Gastroesophageal sphincter (tissue), 3 donors: ENCODE measurements around the gene ZNF606.

Source experiments
- EP300 ChIP-seq: sonication (generic); formaldehyde crosslinking; IDR thresholded peaks from one replicate; pipeline ENCODE4 v1.6.1; 2017; ENCODE audit warnings: antibody characterized with exemption, mild to moderate bottlenecking
- POLR2A ChIP-seq, 2 donors: fragments of 450-650 bp; IDR thresholded peaks; one replicate each; pipeline ENCODE4 v1.6.1; 2017; ENCODE audit warnings: antibody characterized with exemption in 2 of 2, mild to moderate bottlenecking in 2 of 2, moderate library complexity in 1 of 2
- POLR2AphosphoS5 ChIP-seq: sonication (generic); formaldehyde crosslinking; IDR thresholded peaks from one replicate; pipeline ENCODE4 v1.6.1; 2017; ENCODE audit warnings: antibody characterized with exemption
- TF ChIP-seq, protein P1 (sequence below), 4 experiments: fragments of 200-600 bp in 2 of 4; fragments of 450-650 bp in 2 of 4; sonication (generic) in 1 of 4; IDR thresholded peaks; one replicate each; pipeline ENCODE4 v1.5.1; 2017 to 2019; ENCODE audit warnings: antibody characterized with exemption in 4 of 4, mild to moderate bottlenecking in 2 of 4, moderate library complexity in 2 of 4

DNA sequence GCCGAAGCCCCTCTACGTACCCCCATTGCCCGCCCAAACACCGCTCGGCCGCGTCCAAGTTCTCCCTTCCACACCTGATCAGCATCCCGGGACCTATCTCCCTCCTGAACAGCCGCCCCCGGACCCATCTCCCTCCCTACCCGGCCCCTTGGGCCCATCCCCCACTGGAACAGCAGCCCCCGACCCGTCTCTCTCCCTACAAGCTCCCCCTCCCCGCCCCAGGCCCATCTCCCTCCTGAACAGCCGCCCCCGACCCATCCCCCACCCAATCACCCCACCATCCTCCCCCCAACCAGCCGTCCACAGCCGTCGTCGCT lies 31.8 kb upstream of the ZNF606 start:
- TF ChIP-seq, protein P1, sequence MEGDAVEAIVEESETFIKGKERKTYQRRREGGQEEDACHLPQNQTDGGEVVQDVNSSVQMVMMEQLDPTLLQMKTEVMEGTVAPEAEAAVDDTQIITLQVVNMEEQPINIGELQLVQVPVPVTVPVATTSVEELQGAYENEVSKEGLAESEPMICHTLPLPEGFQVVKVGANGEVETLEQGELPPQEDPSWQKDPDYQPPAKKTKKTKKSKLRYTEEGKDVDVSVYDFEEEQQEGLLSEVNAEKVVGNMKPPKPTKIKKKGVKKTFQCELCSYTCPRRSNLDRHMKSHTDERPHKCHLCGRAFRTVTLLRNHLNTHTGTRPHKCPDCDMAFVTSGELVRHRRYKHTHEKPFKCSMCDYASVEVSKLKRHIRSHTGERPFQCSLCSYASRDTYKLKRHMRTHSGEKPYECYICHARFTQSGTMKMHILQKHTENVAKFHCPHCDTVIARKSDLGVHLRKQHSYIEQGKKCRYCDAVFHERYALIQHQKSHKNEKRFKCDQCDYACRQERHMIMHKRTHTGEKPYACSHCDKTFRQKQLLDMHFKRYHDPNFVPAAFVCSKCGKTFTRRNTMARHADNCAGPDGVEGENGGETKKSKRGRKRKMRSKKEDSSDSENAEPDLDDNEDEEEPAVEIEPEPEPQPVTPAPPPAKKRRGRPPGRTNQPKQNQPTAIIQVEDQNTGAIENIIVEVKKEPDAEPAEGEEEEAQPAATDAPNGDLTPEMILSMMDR (IDR thresholded peaks at IDR 0.05): no peak
- TF ChIP-seq EP300 (no peak), POLR2A (IDR thresholded peaks at IDR 0.05) (no peak), POLR2AphosphoS5 (no peak)
